ENCODE results near the gene SRGAP2C. TPM values are rescaled to one million over a fixed set of nuclear protein-coding genes. Genes with fewer than 3 reads are reported as not detected.
"Not testable (repeated sequence)": the region's sequence is repeated elsewhere in the genome, so short reads cannot be mapped to it uniquely, and the experiment has no call there.

SRGAP2C gene
- total and polyA plus RNA-seq, 4 donors = 1.9 to 11.9 (median 4.3) TPM

DNA sequence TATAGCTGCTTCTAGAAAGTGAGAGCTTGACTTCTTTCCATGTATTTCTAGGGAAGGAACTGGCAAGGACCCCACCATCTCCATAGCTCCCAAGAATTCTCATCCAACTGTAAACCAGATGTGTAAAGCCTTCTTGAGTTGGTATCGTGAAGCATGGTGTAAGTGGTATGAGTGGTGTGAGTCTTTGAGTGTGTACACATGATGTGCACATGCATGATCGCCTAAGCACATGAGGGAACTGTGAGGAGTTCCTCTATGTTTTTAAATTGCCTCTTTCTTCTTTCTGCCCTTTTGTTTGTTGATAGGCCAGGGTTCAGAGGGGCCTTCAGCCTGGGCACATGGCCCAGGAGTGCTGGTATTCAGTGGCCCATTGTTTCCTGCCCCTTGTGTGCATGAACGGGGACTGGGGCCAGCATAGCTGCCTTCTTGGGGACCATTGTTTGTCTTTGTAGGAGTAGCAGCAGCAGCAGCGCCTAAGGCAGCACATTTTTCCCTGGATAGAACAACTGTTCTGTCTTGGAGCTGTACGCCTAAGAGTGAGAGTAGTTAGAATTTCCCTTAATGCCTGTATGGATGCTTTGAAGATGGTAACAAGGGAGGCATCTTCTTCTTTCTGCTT lies 96.0 kb downstream of the SRGAP2C start:
- not testable (repeated sequence) for H3K36me3 ChIP-seq (ENCODE audit: control insufficient read depth in 4 of 4, insufficient read depth in 3 of 4, low read depth in 1 of 4, low read length in 3 of 4); DNase-seq (ENCODE audit: low spot score); H3K4me1 ChIP-seq (ENCODE audit: control insufficient read depth in 4 of 4, insufficient read depth in 4 of 4, low read length in 3 of 4); H3K4me3 ChIP-seq (ENCODE audit: low read depth in 1 of 3, low read length in 3 of 3); H3K9ac ChIP-seq (ENCODE audit: low read depth in 1 of 2, low read length in 2 of 2); H3K9me3 ChIP-seq (ENCODE audit: control insufficient read depth in 4 of 4, low read length in 3 of 4); H3K27me3 ChIP-seq (ENCODE audit: control insufficient read depth in 4 of 4, insufficient read depth in 4 of 4, low read length in 3 of 4); H3K27ac ChIP-seq (ENCODE audit: low read depth in 1 of 2, low read length in 2 of 2)
- WGBS = 94% methylated on average over 3 of the region's 5 CpGs

DNA sequence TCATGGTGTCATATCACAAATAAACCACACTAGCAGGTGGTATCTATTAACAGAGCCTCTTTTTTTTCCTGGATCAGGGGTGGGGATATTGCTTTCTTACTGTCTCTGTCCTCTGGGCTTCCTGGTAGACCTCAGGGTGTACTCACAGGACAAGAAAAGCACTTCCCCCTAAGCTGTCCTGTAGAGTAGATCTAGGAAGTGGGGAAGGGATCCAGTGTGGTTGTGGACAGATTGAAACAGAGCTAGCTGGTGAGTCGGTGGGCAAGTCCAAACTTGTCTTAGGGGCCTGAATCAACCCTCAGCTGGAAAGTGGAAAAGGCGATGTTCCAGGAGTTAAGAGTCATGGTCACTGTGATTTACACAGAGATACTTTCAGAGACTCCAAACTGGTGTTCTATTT lies 96.7 kb downstream of the SRGAP2C start:
- H3K4me3 ChIP-seq (ENCODE audit: low read depth in 1 of 3, low read length in 3 of 3); H3K27me3 ChIP-seq (ENCODE audit: control insufficient read depth in 4 of 4, insufficient read depth in 4 of 4, low read length in 3 of 4); H3K9me3 ChIP-seq (ENCODE audit: control insufficient read depth in 4 of 4, low read length in 3 of 4); DNase-seq (ENCODE audit: low spot score); H3K9ac ChIP-seq (ENCODE audit: low read depth in 1 of 2, low read length in 2 of 2); H3K4me1 ChIP-seq (ENCODE audit: control insufficient read depth in 4 of 4, insufficient read depth in 4 of 4, low read length in 3 of 4); H3K36me3 ChIP-seq (ENCODE audit: control insufficient read depth in 4 of 4, insufficient read depth in 3 of 4, low read depth in 1 of 4, low read length in 3 of 4); H3K27ac ChIP-seq (ENCODE audit: low read depth in 1 of 2, low read length in 2 of 2): not testable (repeated sequence)
- no CpG with 5 or more reads among the region's 2 CpGs for WGBS

DNA sequence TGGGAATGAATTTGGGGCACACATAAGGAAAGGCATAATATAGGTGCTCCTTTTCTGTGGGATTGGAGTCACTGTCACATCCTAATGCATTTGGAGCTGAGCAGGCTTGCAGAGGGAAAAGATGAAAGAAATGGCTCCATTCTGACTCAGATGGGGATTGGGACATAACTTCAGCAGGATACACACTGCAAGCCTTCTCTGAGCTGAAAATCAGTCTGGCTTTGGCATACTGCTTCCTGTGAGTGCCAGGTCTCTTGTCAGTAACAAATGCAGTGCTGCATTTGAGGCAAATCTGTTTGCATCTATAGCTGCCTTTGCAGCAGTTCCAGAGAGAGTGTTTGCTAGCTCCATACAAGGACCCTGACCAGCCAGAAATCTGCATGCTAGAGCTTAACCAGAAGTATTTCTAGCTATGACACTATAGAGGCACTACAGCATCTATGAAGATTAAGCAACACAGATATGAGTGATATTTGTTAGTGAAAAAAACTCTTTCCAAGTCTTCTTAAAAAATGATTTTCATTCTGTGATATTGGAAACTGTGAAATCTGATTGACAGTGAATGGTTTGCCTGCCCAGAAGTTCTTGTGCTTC lies 98.9 kb downstream of the SRGAP2C start:
- not testable (repeated sequence) for H3K4me3 ChIP-seq (ENCODE audit: low read depth in 1 of 3, low read length in 3 of 3); H3K36me3 ChIP-seq (ENCODE audit: control insufficient read depth in 4 of 4, insufficient read depth in 3 of 4, low read depth in 1 of 4, low read length in 3 of 4); H3K4me1 ChIP-seq (ENCODE audit: control insufficient read depth in 4 of 4, insufficient read depth in 4 of 4, low read length in 3 of 4); H3K9me3 ChIP-seq (ENCODE audit: control insufficient read depth in 4 of 4, low read length in 3 of 4); H3K9ac ChIP-seq (ENCODE audit: low read depth in 1 of 2, low read length in 2 of 2); H3K27ac ChIP-seq (ENCODE audit: low read depth in 1 of 2, low read length in 2 of 2); DNase-seq (ENCODE audit: low spot score); H3K27me3 ChIP-seq (ENCODE audit: control insufficient read depth in 4 of 4, insufficient read depth in 4 of 4, low read length in 3 of 4)

DNA sequence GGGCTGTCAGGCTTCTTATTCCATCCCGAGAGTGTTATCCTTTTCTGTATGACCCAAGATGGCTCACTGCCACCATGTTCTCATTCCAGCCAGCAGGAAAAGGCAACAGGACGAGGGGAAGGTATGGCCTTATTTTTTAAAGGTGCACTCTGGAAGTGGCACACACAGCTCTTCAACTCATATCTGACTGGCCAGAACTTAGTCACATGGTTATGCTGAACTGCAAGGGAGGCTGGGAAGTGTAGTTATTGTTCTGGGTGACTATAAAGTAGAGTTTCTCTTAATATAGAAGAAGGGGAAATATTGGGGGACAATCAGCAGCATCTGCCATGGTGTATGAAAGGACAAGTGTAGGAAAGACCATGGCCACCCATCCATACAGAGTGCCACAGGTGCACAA lies 107.8 kb downstream of the SRGAP2C start:
- not testable (repeated sequence) for H3K36me3 ChIP-seq (ENCODE audit: control insufficient read depth in 4 of 4, insufficient read depth in 3 of 4, low read depth in 1 of 4, low read length in 3 of 4); H3K4me1 ChIP-seq (ENCODE audit: control insufficient read depth in 4 of 4, insufficient read depth in 4 of 4, low read length in 3 of 4); H3K9me3 ChIP-seq (ENCODE audit: control insufficient read depth in 4 of 4, low read length in 3 of 4); H3K9ac ChIP-seq (ENCODE audit: low read depth in 1 of 2, low read length in 2 of 2); H3K27me3 ChIP-seq (ENCODE audit: control insufficient read depth in 4 of 4, insufficient read depth in 4 of 4, low read length in 3 of 4); H3K27ac ChIP-seq (ENCODE audit: low read depth in 1 of 2, low read length in 2 of 2); H3K4me3 ChIP-seq (ENCODE audit: low read depth in 1 of 3, low read length in 3 of 3); DNase-seq (ENCODE audit: low spot score)
- 82% methylated on average over 2 of the region's 2 CpGs for WGBS

DNA sequence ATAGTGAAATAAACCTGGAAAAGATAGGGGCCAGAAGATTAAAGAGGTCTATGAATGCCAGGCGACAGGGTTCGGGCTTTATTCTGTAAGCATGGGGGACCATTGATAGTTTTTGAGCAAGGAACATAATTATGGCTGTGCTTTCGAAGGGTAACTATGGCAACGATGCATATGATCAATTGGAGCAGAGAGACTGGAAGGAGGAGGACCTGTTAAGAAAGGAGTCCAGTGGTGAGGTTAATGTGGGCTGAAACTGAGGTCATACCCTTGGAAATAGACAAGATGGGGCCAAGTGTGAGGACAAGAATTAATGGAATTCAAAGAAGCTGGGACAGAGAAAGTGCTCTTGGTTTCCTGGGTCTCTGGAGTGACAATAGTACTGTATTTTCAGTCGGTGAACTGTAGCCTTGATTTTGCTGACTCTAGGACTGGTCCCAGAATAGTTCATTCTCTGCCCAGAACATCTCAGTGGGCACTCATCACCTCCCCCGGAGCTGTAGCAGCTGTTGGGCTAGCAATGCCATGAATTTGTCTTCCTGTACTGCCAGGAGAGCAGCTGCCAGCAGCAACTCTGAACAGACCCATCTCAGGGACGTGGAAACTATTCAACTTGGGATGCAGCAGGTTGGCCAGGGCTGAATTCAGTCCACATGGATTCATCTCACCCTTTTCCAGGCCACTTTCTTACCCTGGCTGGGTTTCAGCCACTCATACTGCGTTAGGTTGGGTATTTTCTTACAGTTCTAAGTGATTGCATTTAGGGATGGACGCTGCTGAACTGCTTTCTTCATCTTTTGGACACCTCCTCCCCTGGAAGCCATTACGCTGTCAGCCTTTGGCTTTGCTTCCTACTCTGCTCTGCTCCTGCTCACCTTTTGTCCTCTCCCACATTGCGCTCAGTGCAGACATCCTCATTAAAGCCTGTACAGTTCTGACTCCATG lies 108.8 kb downstream of the SRGAP2C start:
- WGBS = 77% methylated on average over 1 of the region's 11 CpGs
- H3K9me3 ChIP-seq (ENCODE audit: control insufficient read depth in 4 of 4, low read length in 3 of 4); H3K27me3 ChIP-seq (ENCODE audit: control insufficient read depth in 4 of 4, insufficient read depth in 4 of 4, low read length in 3 of 4); H3K27ac ChIP-seq (ENCODE audit: low read depth in 1 of 2, low read length in 2 of 2); H3K4me1 ChIP-seq (ENCODE audit: control insufficient read depth in 4 of 4, insufficient read depth in 4 of 4, low read length in 3 of 4); H3K36me3 ChIP-seq (ENCODE audit: control insufficient read depth in 4 of 4, insufficient read depth in 3 of 4, low read depth in 1 of 4, low read length in 3 of 4); H3K4me3 ChIP-seq (ENCODE audit: low read depth in 1 of 3, low read length in 3 of 3); DNase-seq (ENCODE audit: low spot score); H3K9ac ChIP-seq (ENCODE audit: low read depth in 1 of 2, low read length in 2 of 2): not testable (repeated sequence)

DNA sequence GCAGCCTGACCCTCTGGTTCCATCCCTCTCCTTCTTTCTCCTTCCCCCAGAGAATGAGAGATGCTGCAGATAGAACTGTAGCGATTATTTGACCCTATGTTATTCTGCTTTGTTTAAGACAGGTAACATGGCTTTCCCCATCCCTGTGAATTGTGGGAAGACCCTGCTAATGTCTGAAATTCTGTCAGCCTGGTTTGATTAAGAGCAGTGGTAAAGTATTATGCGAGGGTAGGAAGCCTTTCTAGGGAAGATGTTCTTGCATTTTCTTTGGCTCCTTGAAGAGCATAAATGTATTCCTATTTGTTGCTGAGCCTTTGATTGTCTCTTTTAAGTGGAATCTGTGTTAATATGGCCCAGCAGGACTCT lies 109.4 kb downstream of the SRGAP2C start:
- not testable (repeated sequence) for H3K4me3 ChIP-seq (ENCODE audit: low read depth in 1 of 3, low read length in 3 of 3); H3K36me3 ChIP-seq (ENCODE audit: control insufficient read depth in 4 of 4, insufficient read depth in 3 of 4, low read depth in 1 of 4, low read length in 3 of 4); H3K9me3 ChIP-seq (ENCODE audit: control insufficient read depth in 4 of 4, low read length in 3 of 4); H3K27ac ChIP-seq (ENCODE audit: low read depth in 1 of 2, low read length in 2 of 2); DNase-seq (ENCODE audit: low spot score); H3K27me3 ChIP-seq (ENCODE audit: control insufficient read depth in 4 of 4, insufficient read depth in 4 of 4, low read length in 3 of 4); H3K9ac ChIP-seq (ENCODE audit: low read depth in 1 of 2, low read length in 2 of 2); H3K4me1 ChIP-seq (ENCODE audit: control insufficient read depth in 4 of 4, insufficient read depth in 4 of 4, low read length in 3 of 4)
- no CpG with 5 or more reads among the region's 2 CpGs for WGBS

DNA sequence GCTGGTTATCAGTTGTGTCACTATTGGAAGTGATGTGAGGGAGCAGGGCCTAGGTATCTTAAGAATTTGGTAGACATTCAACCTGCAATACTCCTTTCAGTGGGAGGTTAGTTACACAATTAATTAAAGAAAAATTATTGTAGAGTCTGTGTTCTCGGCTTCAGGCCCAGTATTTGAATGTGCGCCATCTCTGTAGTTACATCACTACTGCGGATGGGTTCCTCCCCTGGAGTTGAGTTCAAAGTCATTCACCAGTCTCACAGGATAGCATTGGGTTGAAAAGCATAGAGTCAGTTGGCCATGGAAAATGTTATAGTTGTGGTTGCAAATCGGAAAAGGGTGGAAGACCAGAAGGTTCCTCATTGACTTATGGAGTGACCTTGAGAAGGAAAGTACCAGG lies 111.8 kb downstream of the SRGAP2C start:
- H3K36me3 ChIP-seq (ENCODE audit: control insufficient read depth in 4 of 4, insufficient read depth in 3 of 4, low read depth in 1 of 4, low read length in 3 of 4); H3K4me1 ChIP-seq (ENCODE audit: control insufficient read depth in 4 of 4, insufficient read depth in 4 of 4, low read length in 3 of 4); H3K9ac ChIP-seq (ENCODE audit: low read depth in 1 of 2, low read length in 2 of 2); H3K27ac ChIP-seq (ENCODE audit: low read depth in 1 of 2, low read length in 2 of 2); H3K4me3 ChIP-seq (ENCODE audit: low read depth in 1 of 3, low read length in 3 of 3); H3K27me3 ChIP-seq (ENCODE audit: control insufficient read depth in 4 of 4, insufficient read depth in 4 of 4, low read length in 3 of 4); H3K9me3 ChIP-seq (ENCODE audit: control insufficient read depth in 4 of 4, low read length in 3 of 4); DNase-seq (ENCODE audit: low spot score): not testable (repeated sequence)
- no CpG with 5 or more reads among the region's 4 CpGs for WGBS

DNA sequence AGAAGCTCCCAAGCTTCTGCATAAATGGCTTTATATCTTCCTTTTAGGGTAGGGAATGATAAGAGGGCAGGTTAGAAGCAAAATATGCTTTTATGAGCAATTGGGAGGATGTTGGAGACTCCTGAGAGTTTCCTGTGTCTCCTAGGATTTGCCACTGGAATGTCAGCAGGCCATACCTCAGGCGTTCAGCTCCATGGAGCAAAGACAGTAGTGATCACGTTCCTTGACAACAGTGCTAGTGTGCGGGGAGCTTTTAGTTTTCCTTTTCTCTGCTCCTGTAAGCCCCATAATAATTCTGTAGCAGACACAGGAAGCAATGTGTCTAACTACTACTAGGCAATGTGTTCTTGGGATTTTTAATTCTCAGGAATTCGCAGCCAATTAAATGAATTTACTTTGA lies 113.8 kb downstream of the SRGAP2C start:
- H3K36me3 ChIP-seq (ENCODE audit: control insufficient read depth in 4 of 4, insufficient read depth in 3 of 4, low read depth in 1 of 4, low read length in 3 of 4); H3K27ac ChIP-seq (ENCODE audit: low read depth in 1 of 2, low read length in 2 of 2); H3K9me3 ChIP-seq (ENCODE audit: control insufficient read depth in 4 of 4, low read length in 3 of 4); H3K9ac ChIP-seq (ENCODE audit: low read depth in 1 of 2, low read length in 2 of 2); H3K4me3 ChIP-seq (ENCODE audit: low read depth in 1 of 3, low read length in 3 of 3); DNase-seq (ENCODE audit: low spot score); H3K27me3 ChIP-seq (ENCODE audit: control insufficient read depth in 4 of 4, insufficient read depth in 4 of 4, low read length in 3 of 4); H3K4me1 ChIP-seq (ENCODE audit: control insufficient read depth in 4 of 4, insufficient read depth in 4 of 4, low read length in 3 of 4): not testable (repeated sequence)
- no CpG with 5 or more reads among the region's 4 CpGs for WGBS
